GM23338 (cell line): ENCODE measurements around the gene CCNYL1. TPM values are rescaled to one million over a fixed set of nuclear protein-coding genes. Genes with fewer than 3 reads are reported as not detected.

Experiments
- ATAC-seq: fragments of 200-7000 bp; cut with Tn5 transposase; 3 replicates; pipeline ENCODE4 v1.9.1; 2020
- DNase-seq: peaks from one replicate; pipeline ENCODE4 v3.0.0-alpha.2; 2015; ENCODE audit warnings: low spot score
- H2AFZ ChIP-seq: fragments of 200-600 bp; sonication (generic); 2 replicates; pipeline ENCODE4 v1.8.0; 2016; ENCODE audit warnings: antibody characterized with exemption, mild to moderate bottlenecking, moderate library complexity
- H3F3A ChIP-seq: fragments of 200-600 bp; sonication (generic); replicated peaks from 2 replicates; pipeline ENCODE4 v1.8.0; 2017; ENCODE audit warnings: antibody characterized with exemption, mixed run types, low read depth
- H3K27ac ChIP-seq: fragments of 200-600 bp; sonication (generic); 2 replicates; pipeline ENCODE4 v1.6.1; 2016; ENCODE audit warnings: low read depth
- H3K27me3 ChIP-seq: fragments of 200-600 bp; sonication (generic); 2 replicates; pipeline ENCODE4 v1.8.0; 2016; ENCODE audit warnings: mild to moderate bottlenecking, mixed run types, moderate library complexity; ENCODE audit not compliant: insufficient read depth
- H3K36me3 ChIP-seq: fragments of 200-600 bp; sonication (generic); 2 replicates; pipeline ENCODE4 v1.8.0; 2016; ENCODE audit warnings: mild to moderate bottlenecking; ENCODE audit not compliant: insufficient read depth
- H3K4me1 ChIP-seq: fragments of 200-600 bp; sonication (generic); 2 replicates; pipeline ENCODE4 v1.8.0; 2016; ENCODE audit warnings: mild to moderate bottlenecking, moderate library complexity; ENCODE audit not compliant: insufficient read depth
- H3K4me2 ChIP-seq: fragments of 200-600 bp; sonication (generic); 2 replicates; pipeline ENCODE4 v1.7.1; 2017; ENCODE audit warnings: mixed run types
- H3K4me3 ChIP-seq: fragments of 200-600 bp; sonication (generic); 2 replicates; pipeline ENCODE4 v1.6.1; 2016; ENCODE audit warnings: mixed run types
- H3K79me2 ChIP-seq: fragments of 200-600 bp; sonication (generic); replicated peaks from 2 replicates; pipeline ENCODE4 v1.8.0; 2017; ENCODE audit warnings: mild to moderate bottlenecking; ENCODE audit not compliant: insufficient read depth
- H3K9me2 ChIP-seq: fragments of 200-600 bp; sonication (generic); 2 replicates; pipeline ENCODE4 v1.8.0; 2017; ENCODE audit not compliant: insufficient read depth
- H4K20me1 ChIP-seq: fragments of 200-600 bp; sonication (generic); replicated peaks from 2 replicates; pipeline ENCODE4 v1.8.0; 2017; ENCODE audit warnings: mild to moderate bottlenecking; ENCODE audit not compliant: insufficient read depth
- H3K27ac Mint-ChIP-seq: 2 replicates; pipeline ENCODE4 v1.8.0; 2020; ENCODE audit warnings: inconsistent platforms, mild to moderate bottlenecking, moderate library complexity, mixed read lengths
- H3K27me3 Mint-ChIP-seq: 3 replicates; pipeline ENCODE4 v1.8.0; 2022; ENCODE audit warnings: low read depth, mild to moderate bottlenecking, moderate library complexity, mixed read lengths, inconsistent platforms; ENCODE audit not compliant: insufficient read depth, poor library complexity
- H3K36me3 Mint-ChIP-seq: 3 replicates; pipeline ENCODE4 v1.8.0; 2021; ENCODE audit warnings: low read depth, mild to moderate bottlenecking, inconsistent platforms, moderate library complexity, mixed read lengths
- H3K4me1 Mint-ChIP-seq: 3 replicates; pipeline ENCODE4 v1.8.0; 2020; ENCODE audit warnings: mild to moderate bottlenecking, inconsistent platforms, mixed read lengths
- H3K4me3 Mint-ChIP-seq: 3 replicates; pipeline ENCODE4 v1.8.0; 2021; ENCODE audit warnings: moderate library complexity, mild to moderate bottlenecking, inconsistent platforms, mixed read lengths
- H3K9me3 Mint-ChIP-seq: 3 replicates; pipeline ENCODE4 v1.8.0; 2020; ENCODE audit warnings: moderate library complexity, mild to moderate bottlenecking, inconsistent platforms, mixed read lengths
- NANOG ChIP-seq: IDR thresholded peaks from 2 replicates; pipeline ENCODE4 v1.6.1; 2016; ENCODE audit warnings: antibody characterized with exemption, borderline replicate concordance
- ZNF331 ChIP-seq: fragments of 250-450 bp; sonication (Bioruptor Pico); IDR thresholded peaks from 2 replicates; pipeline ENCODE4 v1.5.0; 2020; ENCODE audit warnings: low read depth, mild to moderate bottlenecking, moderate library complexity
- ZNF462 ChIP-seq: fragments of 250-450 bp; sonication (Bioruptor Pico); IDR thresholded peaks from 2 replicates; pipeline ENCODE4 v1.5.0; 2020; ENCODE audit warnings: mild to moderate bottlenecking, moderate library complexity
- polyA plus RNA-seq: library from polyadenylated mRNA; unstranded; fragments of >200 nt; fragmentation: Nextera tagmentation; extraction: Ambion mirVana; gene quantifications from 2 replicates; pipeline ENCODE4 v1.2.1, GENCODE V29; 2016
- total RNA-seq: library from RNA; depleted of rRNA; stranded (reverse); fragments of >200 nt; shearing (Covaris generic); gene quantifications from 2 replicates; pipeline ENCODE4 v1.2.3, GENCODE V29; 2014
- TF ChIP-seq, protein P1 (sequence below), 2 experiments: fragments of 200-600 bp in 1 of 2; sonication (generic) in 1 of 2; conservative IDR thresholded peaks; 2 replicates each; pipeline versions ENCODE4 v1.5.1 to v1.6.1; 2016 to 2017; ENCODE audit warnings: antibody characterized with exemption in 2 of 2, low read depth in 2 of 2, mild to moderate bottlenecking in 2 of 2, moderate library complexity in 1 of 2
- TF ChIP-seq, protein P2 (sequence below): IDR thresholded peaks from one replicate; pipeline ENCODE4 v1.6.1; 2018; ENCODE audit warnings: antibody characterized with exemption; ENCODE audit not compliant: unreplicated experiment

Gene CCNYL1
- total and polyA plus RNA-seq, 2 experiments from 2014 or later = 19.6 to 32.1 TPM

- Histone ChIP-seq H3K27me3 (no peaks in the 10 kb centered on the region), H3K9me2 (no peaks in the 10 kb centered on the region), H4K20me1 (no peaks in the 10 kb centered on the region), H3K4me2 (no peak overlapping the region; the same call in 1 of the 2 replicates), H3K27ac (no peak overlapping the region), H3K4me1 (peaks cover 8% of the 10 kb centered on the region), H3F3A (peaks cover 13% of the 10 kb centered on the region), H3K4me3 (no peak overlapping the region), H3K36me3 (no peaks in the 10 kb centered on the region), H3K79me2 (peaks cover 1% of the 10 kb centered on the region; the same call in 1 of the 2 replicates), H2AFZ (peak overlapping the region; percentile 84)
- H3K4me3 Mint-ChIP-seq = no peak overlapping the region
- peaks cover 12% of the 10 kb centered on the region for H3K4me1 Mint-ChIP-seq
- ATAC-seq (no peak), DNase-seq (peak; percentile 34)
- no peaks in the 10 kb centered on the region; the same call in 2 of the 3 replicates for H3K36me3 Mint-ChIP-seq
- H3K27ac Mint-ChIP-seq = no peak overlapping the region; the same call in 1 of the 2 replicates
- TF ChIP-seq, protein P1, sequence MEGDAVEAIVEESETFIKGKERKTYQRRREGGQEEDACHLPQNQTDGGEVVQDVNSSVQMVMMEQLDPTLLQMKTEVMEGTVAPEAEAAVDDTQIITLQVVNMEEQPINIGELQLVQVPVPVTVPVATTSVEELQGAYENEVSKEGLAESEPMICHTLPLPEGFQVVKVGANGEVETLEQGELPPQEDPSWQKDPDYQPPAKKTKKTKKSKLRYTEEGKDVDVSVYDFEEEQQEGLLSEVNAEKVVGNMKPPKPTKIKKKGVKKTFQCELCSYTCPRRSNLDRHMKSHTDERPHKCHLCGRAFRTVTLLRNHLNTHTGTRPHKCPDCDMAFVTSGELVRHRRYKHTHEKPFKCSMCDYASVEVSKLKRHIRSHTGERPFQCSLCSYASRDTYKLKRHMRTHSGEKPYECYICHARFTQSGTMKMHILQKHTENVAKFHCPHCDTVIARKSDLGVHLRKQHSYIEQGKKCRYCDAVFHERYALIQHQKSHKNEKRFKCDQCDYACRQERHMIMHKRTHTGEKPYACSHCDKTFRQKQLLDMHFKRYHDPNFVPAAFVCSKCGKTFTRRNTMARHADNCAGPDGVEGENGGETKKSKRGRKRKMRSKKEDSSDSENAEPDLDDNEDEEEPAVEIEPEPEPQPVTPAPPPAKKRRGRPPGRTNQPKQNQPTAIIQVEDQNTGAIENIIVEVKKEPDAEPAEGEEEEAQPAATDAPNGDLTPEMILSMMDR (conservative IDR thresholded peaks at IDR 0.05; ENCODE audit: low read depth in 2 of 2) = 0 out of 4 replicates have a peak, but pooled peaks of 1 of the 2 experiments have one; percentile 9
- no peak for TF ChIP-seq NANOG
- no peak for TF ChIP-seq ZNF462 (CRISPR knock-in tag)
- TF ChIP-seq ZNF331 (CRISPR knock-in tag) = no peak
- TF ChIP-seq, protein P2, sequence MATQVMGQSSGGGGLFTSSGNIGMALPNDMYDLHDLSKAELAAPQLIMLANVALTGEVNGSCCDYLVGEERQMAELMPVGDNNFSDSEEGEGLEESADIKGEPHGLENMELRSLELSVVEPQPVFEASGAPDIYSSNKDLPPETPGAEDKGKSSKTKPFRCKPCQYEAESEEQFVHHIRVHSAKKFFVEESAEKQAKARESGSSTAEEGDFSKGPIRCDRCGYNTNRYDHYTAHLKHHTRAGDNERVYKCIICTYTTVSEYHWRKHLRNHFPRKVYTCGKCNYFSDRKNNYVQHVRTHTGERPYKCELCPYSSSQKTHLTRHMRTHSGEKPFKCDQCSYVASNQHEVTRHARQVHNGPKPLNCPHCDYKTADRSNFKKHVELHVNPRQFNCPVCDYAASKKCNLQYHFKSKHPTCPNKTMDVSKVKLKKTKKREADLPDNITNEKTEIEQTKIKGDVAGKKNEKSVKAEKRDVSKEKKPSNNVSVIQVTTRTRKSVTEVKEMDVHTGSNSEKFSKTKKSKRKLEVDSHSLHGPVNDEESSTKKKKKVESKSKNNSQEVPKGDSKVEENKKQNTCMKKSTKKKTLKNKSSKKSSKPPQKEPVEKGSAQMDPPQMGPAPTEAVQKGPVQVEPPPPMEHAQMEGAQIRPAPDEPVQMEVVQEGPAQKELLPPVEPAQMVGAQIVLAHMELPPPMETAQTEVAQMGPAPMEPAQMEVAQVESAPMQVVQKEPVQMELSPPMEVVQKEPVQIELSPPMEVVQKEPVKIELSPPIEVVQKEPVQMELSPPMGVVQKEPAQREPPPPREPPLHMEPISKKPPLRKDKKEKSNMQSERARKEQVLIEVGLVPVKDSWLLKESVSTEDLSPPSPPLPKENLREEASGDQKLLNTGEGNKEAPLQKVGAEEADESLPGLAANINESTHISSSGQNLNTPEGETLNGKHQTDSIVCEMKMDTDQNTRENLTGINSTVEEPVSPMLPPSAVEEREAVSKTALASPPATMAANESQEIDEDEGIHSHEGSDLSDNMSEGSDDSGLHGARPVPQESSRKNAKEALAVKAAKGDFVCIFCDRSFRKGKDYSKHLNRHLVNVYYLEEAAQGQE = no peak
- H3K9me3 Mint-ChIP-seq = no peaks in the 10 kb centered on the region; the same call in 2 of the 3 replicates
- peaks cover 13% of the 10 kb centered on the region for H3K27me3 Mint-ChIP-seq
Measured at GRCh38 chr2:207706936-207707860, 4.2 kb upstream of the CCNYL1 start.
